H1 (cell line): ENCODE results near the gene DYRK1B. TPM values are rescaled to one million over a fixed set of nuclear protein-coding genes. Genes with fewer than 3 reads are reported as not detected.
"Not testable (repeated sequence)": the region's sequence is repeated elsewhere in the genome, so short reads cannot be mapped to it uniquely, and the experiment has no call there.

Experiments used
- CTCF ChIA-PET: fragments of 300-600 bp; sonication (Branson Sonifier 250); formaldehyde crosslinking; loops from one replicate; lab custom pipeline; 2021; ENCODE audit not compliant: partially characterized antibody; lab: Charles Lee
- POLR2A ChIA-PET: fragments of 300-600 bp; sonication (Branson Sonifier 250); formaldehyde crosslinking; loops from one replicate; lab custom pipeline; 2021; ENCODE audit warnings: inconsistent platforms; ENCODE audit not compliant: partially characterized antibody; lab: Charles Lee
- DNase-seq, 2 experiments: peaks; one replicate each; pipeline versions ENCODE4 v3.0.0 to v3.0.0-alpha.2; 2010 to 2022; ENCODE audit warnings: low spot score in 2 of 2, low read depth in 1 of 2, mixed read lengths in 1 of 2
- FAIRE-seq: peaks from 2 replicates; lab custom pipeline; 2011; peaks lifted over from hg19 to GRCh38; lab: Jason Lieb, UNC
- H2AFZ ChIP-seq: 2 replicates; pipeline ENCODE4 v1.8.1; 2012; ENCODE audit warnings: low read length, inconsistent platforms
- H2AK5ac ChIP-seq: 2 replicates; pipeline ENCODE4 v1.6.1; 2013; ENCODE audit warnings: low read depth, low read length
- H2BK120ac ChIP-seq: replicated peaks from 2 replicates; pipeline ENCODE3; 2013; ENCODE audit warnings: low read depth, low read length, inconsistent platforms
- H2BK12ac ChIP-seq: 2 replicates; pipeline ENCODE4 v1.6.1; 2013; ENCODE audit warnings: low read depth, low read length
- H2BK15ac ChIP-seq: 2 replicates; pipeline ENCODE4 v1.6.1; 2013; ENCODE audit warnings: low read length
- H2BK20ac ChIP-seq: 2 replicates; pipeline ENCODE4 v1.6.1; 2013; ENCODE audit warnings: low read length
- H2BK5ac ChIP-seq: 2 replicates; pipeline ENCODE4 v1.6.1; 2013; ENCODE audit warnings: low read depth, low read length
- H3K14ac ChIP-seq: 2 replicates; pipeline ENCODE4 v1.6.1; 2013; ENCODE audit warnings: inconsistent platforms; ENCODE audit not compliant: insufficient read length
- H3K18ac ChIP-seq: 2 replicates; pipeline ENCODE4 v1.6.1; 2013; ENCODE audit warnings: low read length; ENCODE audit errors: extremely low read depth
- H3K23ac ChIP-seq: 2 replicates; pipeline ENCODE4 v1.6.1; 2013; ENCODE audit warnings: inconsistent platforms; ENCODE audit not compliant: insufficient read length
- H3K23me2 ChIP-seq: 2 replicates; pipeline ENCODE4 v1.6.1; 2013; ENCODE audit warnings: low read depth, low read length
- H3K27ac ChIP-seq: 2 replicates; pipeline ENCODE4 v1.6.1; 2011; ENCODE audit warnings: low read depth, low read length, inconsistent platforms
- H3K27me3 ChIP-seq, 4 experiments: replicated peaks in 1 of 4; 1 replicate in 1 of 4; 2 replicates in 3 of 4; pipeline versions ENCODE4 v1.6.1 to v1.8.1; 2011 to 2013; ENCODE audit warnings: low read length in 3 of 4, mild to moderate bottlenecking in 3 of 4, inconsistent platforms in 2 of 4, mixed read lengths in 2 of 4, moderate library complexity in 1 of 4; ENCODE audit not compliant: control insufficient read depth in 3 of 4, insufficient read depth in 3 of 4; ENCODE audit errors: extremely low read depth in 1 of 4
- H3K36me3 ChIP-seq, 4 experiments: 2 replicates each; pipeline versions ENCODE4 v1.6.1 to v1.8.1; 2011 to 2013; ENCODE audit warnings: mild to moderate bottlenecking in 4 of 4, low read length in 3 of 4, moderate library complexity in 2 of 4, control low read depth in 1 of 4, inconsistent platforms in 1 of 4; ENCODE audit not compliant: insufficient read depth in 4 of 4, control insufficient read depth in 2 of 4
- H3K4ac ChIP-seq: replicated peaks from 2 replicates; pipeline ENCODE3; 2013; ENCODE audit warnings: low read length, low read depth, mixed read lengths, inconsistent platforms; ENCODE audit not compliant: insufficient read length
- H3K4me1 ChIP-seq, 4 experiments: replicated peaks in 1 of 4; 1 replicate in 1 of 4; 2 replicates in 3 of 4; pipeline versions ENCODE4 v1.6.1 to v1.8.1; 2011 to 2013; ENCODE audit warnings: low read length in 3 of 4, inconsistent platforms in 2 of 4, mixed read lengths in 1 of 4; ENCODE audit not compliant: insufficient read depth in 4 of 4, control insufficient read depth in 3 of 4
- H3K4me2 ChIP-seq, 2 experiments: 2 replicates each; pipeline versions ENCODE4 v1.6.1 to v1.8.1; 2011 to 2013; ENCODE audit warnings: low read depth in 2 of 2, low read length in 2 of 2, control low read depth in 1 of 2, inconsistent platforms in 1 of 2, mild to moderate bottlenecking in 1 of 2; ENCODE audit not compliant: insufficient read depth in 1 of 2
- H3K4me3 ChIP-seq, 4 experiments: fragments of 200-600, 300-600 bp in 1 of 4; sonication (generic), shearing (Covaris generic), sonication (Bioruptor Twin) in 1 of 4; 2 replicates each; pipeline versions ENCODE4 v1.5.1 to v1.8.1; 2011 to 2016; ENCODE audit warnings: low read length in 4 of 4, low read depth in 3 of 4, control low read depth in 2 of 4, inconsistent platforms in 2 of 4, mild to moderate bottlenecking in 2 of 4, mixed read lengths in 1 of 4, moderate library complexity in 1 of 4; ENCODE audit not compliant: insufficient read depth in 2 of 4; ENCODE audit errors: extremely low read depth in 1 of 4
- H3K56ac ChIP-seq: replicated peaks from 2 replicates; pipeline ENCODE3; 2013; ENCODE audit warnings: low read depth, mild to moderate bottlenecking, mixed read lengths, low read length, inconsistent platforms; ENCODE audit not compliant: insufficient read length
- H3K79me1 ChIP-seq: 2 replicates; pipeline ENCODE4 v1.6.1; 2013; ENCODE audit warnings: low read depth, low read length, control low read depth
- H3K79me2 ChIP-seq, 2 experiments: 2 replicates each; pipeline versions ENCODE4 v1.6.1 to v1.8.1; 2012 to 2013; ENCODE audit warnings: low read length in 2 of 2, mild to moderate bottlenecking in 2 of 2, inconsistent platforms in 1 of 2; ENCODE audit not compliant: insufficient read depth in 2 of 2, control insufficient read depth in 1 of 2
- H3K9ac ChIP-seq, 4 experiments: replicated peaks in 1 of 4; 1 replicate in 1 of 4; 2 replicates in 3 of 4; pipeline versions ENCODE4 v1.6.1 to v1.8.1; 2011 to 2013; ENCODE audit warnings: low read depth in 3 of 4, low read length in 3 of 4, control low read depth in 2 of 4, mild to moderate bottlenecking in 2 of 4, moderate library complexity in 2 of 4, inconsistent platforms in 1 of 4; ENCODE audit errors: extremely low read depth in 1 of 4
- H3K9me3 ChIP-seq, 2 experiments: 2 replicates each; pipeline versions ENCODE4 v1.6.1 to v1.8.1; 2012 to 2013; ENCODE audit warnings: mild to moderate bottlenecking in 2 of 2, moderate library complexity in 2 of 2, control low read depth in 1 of 2, inconsistent platforms in 1 of 2, low read depth in 1 of 2, low read length in 1 of 2, mixed read lengths in 1 of 2; ENCODE audit not compliant: insufficient read depth in 2 of 2
- H4K20me1 ChIP-seq, 2 experiments: replicated peaks in 1 of 2; 2 replicates each; pipeline versions ENCODE3 to v1.8.1; 2011 to 2013; ENCODE audit warnings: inconsistent platforms in 2 of 2, low read length in 2 of 2, mild to moderate bottlenecking in 1 of 2; ENCODE audit not compliant: insufficient read depth in 2 of 2, control insufficient read depth in 1 of 2
- H4K5ac ChIP-seq: 2 replicates; pipeline ENCODE4 v1.6.1; 2013; ENCODE audit warnings: low read length, low read depth, mixed read lengths, inconsistent platforms; ENCODE audit not compliant: insufficient read length
- H4K8ac ChIP-seq: 2 replicates; pipeline ENCODE4 v1.8.0; 2013; ENCODE audit warnings: mild to moderate bottlenecking, moderate library complexity, low read length, inconsistent platforms; ENCODE audit not compliant: insufficient read depth; ENCODE audit errors: extremely low read depth
- H4K91ac ChIP-seq: replicated peaks from 2 replicates; pipeline ENCODE3; 2013; ENCODE audit warnings: low read length, mixed read lengths, inconsistent platforms; ENCODE audit not compliant: insufficient read length
- E2F6 ChIP-seq: IDR thresholded peaks from 2 replicates; pipeline ENCODE4 v1.6.1; 2012; ENCODE audit warnings: inconsistent platforms
- WGBS, 2 experiments: shearing (Covaris generic) in 1 of 2; methylation state at CpG; one replicate each; pipeline versions ENCODE4 v1.1.6 to v1.1.7; 2013 to 2015; ENCODE audit warnings: low lambda C conversion rate in 2 of 2, mixed read lengths in 2 of 2, inconsistent platforms in 1 of 2, low coverage in 1 of 2, missing lambda C conversion rate in 1 of 2; ENCODE audit not compliant: insufficient replicate concordance in 2 of 2, insufficient coverage in 1 of 2, insufficient read length in 1 of 2; ENCODE audit errors: extremely low coverage in 1 of 2, missing lambda C conversion rate in 1 of 2; 5-methylcytosine and 5-hydroxymethylcytosine counted together
- polyA plus RNA-seq, 7 experiments: library from polyadenylated mRNA; depleted of rRNA in 3 of 7; stranded (reverse) in 5 of 7; unstranded in 2 of 7; fragments of >200 nt in 5 of 7; fragments of 200-250 nt in 2 of 7; gene quantifications; 1 replicate in 5 of 7; 2 replicates in 1 of 7; 4 replicates in 1 of 7; pipeline versions ENCODE4 v1.2.1 to v1.2.3, GENCODE V29; 2011 to 2013; ENCODE audit warnings: missing spikeins in 2 of 7, mixed read lengths in 2 of 7
- total RNA-seq: library from RNA; stranded (reverse); fragmentation: NEBNext Ultra II Directional; extraction: Animal tissue kit (Norgen Biotek cat#: 25700); gene quantifications from 2 replicates; pipeline ENCODE4 v1.2.1, GENCODE V29; 2021

The DYRK1B gene
- total and polyA plus RNA-seq, 2 of the 8 experiments (the other 6 are each of a cell fraction or from before 2014, with no cell fraction given): 6.9 to 14.8 TPM

GRCh38 chr19:39875401-39875864 is 41.5 kb upstream of the DYRK1B start:
- H3K27me3 ChIP-seq, H3K56ac ChIP-seq, H2BK20ac ChIP-seq, H4K5ac ChIP-seq, CTCF ChIA-PET, H3K14ac ChIP-seq, H2AK5ac ChIP-seq, H3K79me2 ChIP-seq, H4K8ac ChIP-seq, H3K4ac ChIP-seq, H4K20me1 ChIP-seq, H3K4me2 ChIP-seq, H3K9me3 ChIP-seq, H2BK5ac ChIP-seq, FAIRE-seq, H3K4me3 ChIP-seq, POLR2A ChIA-PET, H3K79me1 ChIP-seq, H3K23ac ChIP-seq, H4K91ac ChIP-seq, H2BK120ac ChIP-seq, H3K27ac ChIP-seq, H3K18ac ChIP-seq, H2AFZ ChIP-seq, H3K23me2 ChIP-seq, H2BK12ac ChIP-seq, H2BK15ac ChIP-seq, H3K4me1 ChIP-seq, H3K9ac ChIP-seq, H3K36me3 ChIP-seq: not testable (repeated sequence)
- peak; percentile 41; the same call in 1 of the 2 replicates for TF ChIP-seq E2F6
- 91% methylated on average over 25 of the region's 43 CpGs; no CpG with 5 or more reads in 1 of the 2 experiments for WGBS, 2 experiments
- peak in 1 of 2 experiments; percentile 47 for DNase-seq
